NB4 (cell line): ENCODE data around the gene ECPAS.
A peak's percentile ranks its signal among the peaks of the same experiment; 100 is the strongest.

Source experiments
- DNase-seq: peaks from one replicate; pipeline ENCODE4 v3.0.0; 2010; ENCODE audit warnings: low read depth
- H3K4me3 ChIP-seq: one replicate; pipeline ENCODE4 v1.5.1; 2011; ENCODE audit warnings: mild to moderate bottlenecking, low read depth, low read length, moderate library complexity
- CTCF ChIP-seq: IDR thresholded peaks from one replicate; pipeline ENCODE4 v1.5.1; 2012; ENCODE audit warnings: low read depth, low read length
- MAX ChIP-seq: IDR thresholded peaks from 2 replicates; pipeline ENCODE4 v1.6.1; 2011; ENCODE audit warnings: low read depth, low read length
- MYC ChIP-seq: IDR thresholded peaks from 2 replicates; pipeline ENCODE4 v1.6.1; 2011; ENCODE audit warnings: low read depth, low read length
- POLR2A ChIP-seq: IDR thresholded peaks from 2 replicates; pipeline ENCODE4 v1.6.1; 2011; ENCODE audit warnings: mild to moderate bottlenecking; ENCODE audit not compliant: insufficient read length; ENCODE audit errors: extremely low read depth

ECPAS gene

GRCh38 chr9:111436571-111436970 lies 47.6 kb downstream of the ECPAS start:
- no peak overlapping the region for H3K4me3 ChIP-seq
- DNase-seq = no peak

DNA sequence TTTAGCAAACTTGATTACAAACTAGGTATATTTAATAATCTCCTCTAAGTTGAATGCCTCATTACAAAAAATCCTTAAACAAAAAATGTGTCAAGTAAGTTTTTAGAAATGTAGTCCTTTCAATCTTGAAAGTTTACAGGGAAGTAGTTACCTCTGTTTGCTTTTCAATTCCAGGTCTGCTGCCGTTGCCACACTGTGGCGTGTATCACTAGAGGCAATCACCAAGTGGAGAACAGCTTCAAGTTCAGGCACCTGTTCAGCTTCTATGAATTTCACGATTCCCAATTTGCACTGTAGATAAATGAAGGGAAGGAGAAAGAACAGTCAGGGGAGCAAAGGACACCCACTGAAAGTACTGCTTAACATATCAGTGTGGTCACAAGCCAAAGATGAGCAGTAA lies 51.1 kb downstream of the ECPAS start:
- H3K4me3 ChIP-seq = no peak overlapping the region
- no peak for TF ChIP-seq CTCF
- TF ChIP-seq MYC = no peak
- no peak for TF ChIP-seq MAX
- DNase-seq = no peak

More at GRCh38 chr9:111436571-111436970, 47.6 kb downstream of the ECPAS start:
- TF ChIP-seq MAX = no peak
- no peak for TF ChIP-seq MYC
- no peak for TF ChIP-seq POLR2A
- no peak for TF ChIP-seq CTCF

DNA sequence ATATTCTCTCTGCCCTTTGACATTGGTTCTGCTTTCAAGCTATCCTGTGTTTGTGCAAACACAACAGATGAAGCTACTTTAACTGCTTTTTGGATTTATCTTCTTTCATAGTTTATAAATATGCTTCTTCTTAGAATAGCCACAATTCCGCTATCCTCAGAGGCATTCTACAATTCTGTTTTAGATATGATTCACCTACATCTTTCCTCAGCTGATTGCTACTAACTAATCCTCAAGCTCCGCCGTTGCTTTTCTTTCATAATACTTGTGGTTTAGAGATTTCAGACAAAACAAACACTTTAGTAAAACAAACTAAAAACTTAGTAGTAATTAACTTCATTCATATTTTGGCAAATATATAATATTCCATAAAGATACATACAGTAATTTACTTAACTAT lies 52.5 kb downstream of the ECPAS start:
- no peak for TF ChIP-seq MYC

GRCh38 chr9:111429175-111429574 lies 55.0 kb downstream of the ECPAS start:
- no peak for DNase-seq
- TF ChIP-seq MYC (no peak), POLR2A (no peak), MAX (no peak), CTCF (no peak)
- no peak overlapping the region for H3K4me3 ChIP-seq

More for the DNA sequence above, 52.5 kb downstream of the ECPAS start:
- H3K4me3 ChIP-seq = no peak overlapping the region
- no peak for DNase-seq

- DNase-seq = peak; percentile 35
- TF ChIP-seq MAX = no peak
- TF ChIP-seq POLR2A = no peak
- TF ChIP-seq MYC = no peak
- no peak for TF ChIP-seq CTCF
- H3K4me3 ChIP-seq = no peak overlapping the region
These were observed 57.0 kb downstream of the ECPAS start for GRCh38 chr9:111427186-111427585.

- DNase-seq = no peak
- TF ChIP-seq POLR2A = no peak
- no peak for TF ChIP-seq MAX
- no peak for TF ChIP-seq CTCF
- no peak for TF ChIP-seq MYC
These were observed 60.8 kb downstream of the ECPAS start for GRCh38 chr9:111423389-111423788.

More at GRCh38 chr9:111423389-111423788, 60.8 kb downstream of the ECPAS start:
- H3K4me3 ChIP-seq = no peak overlapping the region
